Neural progenitor cell (in vitro differentiated cells): ENCODE data around the gene GPRC5A.

Experiments
- CTCF ChIP-seq: fragments of 200-600 bp; sonication (generic); IDR thresholded peaks from 2 replicates; pipeline ENCODE4 v1.5.1; 2017; ENCODE audit warnings: antibody characterized with exemption, mild to moderate bottlenecking
- EZH2 ChIP-seq: fragments of 200-600 bp; sonication (generic); IDR thresholded peaks from 2 replicates; pipeline ENCODE4 v1.6.1; 2017; ENCODE audit warnings: antibody characterized with exemption, mild to moderate bottlenecking, moderate library complexity
- EZH2phosphoT487 ChIP-seq: fragments of 200-600 bp; sonication (generic); IDR thresholded peaks from 2 replicates; pipeline ENCODE4 v1.6.1; 2017; ENCODE audit warnings: antibody characterized with exemption

GRCh38 chr12:12853435-12853834 lies 37.9 kb upstream of the GPRC5A start:
- no peak for TF ChIP-seq EZH2
- TF ChIP-seq CTCF = no peak
- TF ChIP-seq EZH2phosphoT487 = no peak
